Endodermal cell (in vitro differentiated cells): ENCODE results near the gene KLRK1. TPM values are rescaled to one million over a fixed set of nuclear protein-coding genes. Genes with fewer than 3 reads are reported as not detected.
A peak's percentile ranks its signal among the peaks of the same experiment; 100 is the strongest.
"Not testable (repeated sequence)": the region's sequence is repeated elsewhere in the genome, so short reads cannot be mapped to it uniquely, and the experiment has no call there.

Experiments used
- DNase-seq: peaks from one replicate; pipeline ENCODE4 v3.0.0-alpha.2; 2017
- H3K27ac ChIP-seq: 2 replicates; pipeline ENCODE4 v1.5.1; 2013; ENCODE audit warnings: mild to moderate bottlenecking, low read depth, low read length, moderate library complexity
- H3K27me3 ChIP-seq: 2 replicates; pipeline ENCODE4 v1.6.1; 2013; ENCODE audit warnings: mild to moderate bottlenecking, low read length, moderate library complexity; ENCODE audit not compliant: insufficient read depth, control insufficient read depth, poor library complexity, severe bottlenecking
- H3K36me3 ChIP-seq: 2 replicates; pipeline ENCODE4 v1.7.0; 2013; ENCODE audit warnings: mild to moderate bottlenecking, low read length, moderate library complexity; ENCODE audit not compliant: control insufficient read depth, insufficient read depth
- H3K4me1 ChIP-seq: one replicate; pipeline ENCODE4 v1.7.0; 2013; ENCODE audit warnings: low read length; ENCODE audit not compliant: control insufficient read depth, insufficient read depth
- H3K4me3 ChIP-seq: 2 replicates; pipeline ENCODE4 v1.5.1; 2013; ENCODE audit warnings: mild to moderate bottlenecking, low read length, moderate library complexity
- H3K9ac ChIP-seq: 2 replicates; pipeline ENCODE4 v1.6.1; 2013; ENCODE audit warnings: mild to moderate bottlenecking, low read length, moderate library complexity; ENCODE audit not compliant: poor library complexity, severe bottlenecking; ENCODE audit errors: extremely low read depth
- H3K9me3 ChIP-seq: 2 replicates; pipeline ENCODE4 v1.6.1; 2013; ENCODE audit warnings: mild to moderate bottlenecking, low read length, moderate library complexity; ENCODE audit not compliant: control insufficient read depth
- H3K27ac Mint-ChIP-seq: 2 replicates; pipeline ENCODE4 v1.8.0; 2020; ENCODE audit warnings: mixed read lengths
- H3K27me3 Mint-ChIP-seq: 2 replicates; pipeline ENCODE4 v1.8.0; 2021; ENCODE audit warnings: mild to moderate bottlenecking, mixed read lengths; ENCODE audit not compliant: insufficient read depth
- H3K36me3 Mint-ChIP-seq: 2 replicates; pipeline ENCODE4 v1.8.0; 2020; ENCODE audit warnings: low read depth, mixed read lengths
- H3K4me1 Mint-ChIP-seq: 2 replicates; pipeline ENCODE4 v1.8.0; 2020; ENCODE audit warnings: mixed read lengths
- H3K4me3 Mint-ChIP-seq: 2 replicates; pipeline ENCODE4 v1.8.0; 2020; ENCODE audit warnings: mild to moderate bottlenecking, moderate library complexity, mixed read lengths
- H3K9me3 Mint-ChIP-seq: 2 replicates; pipeline ENCODE4 v1.8.0; 2020; ENCODE audit warnings: mild to moderate bottlenecking, mixed read lengths
- WGBS, 2 experiments: methylation state at CpG; one replicate each; pipeline versions ENCODE4 v1.1.5 to v1.1.7; 2013; ENCODE audit warnings: missing lambda C conversion rate in 2 of 2, mixed read lengths in 1 of 2; ENCODE audit not compliant: insufficient coverage in 1 of 2, insufficient read length in 1 of 2; 5-methylcytosine and 5-hydroxymethylcytosine counted together
- long read RNA-seq, 4 experiments: library from polyadenylated mRNA in 2 of 4; library from RNA in 1 of 4; library from capped mRNA in 1 of 4; stranded (forward) in 3 of 4; unstranded in 1 of 4; transcript quantifications; one replicate each; pipeline ENCODE4 v2.0.0, GENCODE V29; 2020 to 2021; ENCODE audit warnings: inconsistent platforms in 1 of 4
- polyA plus RNA-seq, 2 experiments: library from polyadenylated mRNA; stranded (reverse); fragments of 50-300 nt; gene quantifications; one replicate each; pipeline ENCODE4 v1.2.3, GENCODE V29; 2013
- total RNA-seq, 2 donors: library from RNA; stranded (reverse); fragmentation: NEBNext Ultra II Directional in 1 of 2; extraction: Animal tissue kit (Norgen Biotek cat#: 25700) in 1 of 2; gene quantifications; 2 replicates in 1 of 2; 3 replicates in 1 of 2; pipeline ENCODE4 v1.2.1, GENCODE V29; 2021
- TF ChIP-seq, protein P1 (sequence below): fragments of 200-600 bp; sonication (generic); conservative IDR thresholded peaks from 2 replicates; pipeline ENCODE4 v1.5.0; 2021; ENCODE audit warnings: antibody characterized with exemption, mild to moderate bottlenecking

Gene KLRK1
- total RNA-seq, result under 1 TPM in 1 of 2 donors, not detected in 1; 0.24 TPM
- polyA plus RNA-seq (2013, experiment 1 of 2), result not detected
- not detected for polyA plus RNA-seq (2013, experiment 2 of 2)
- long read RNA-seq, experiment 1, result 0 reads
- long read RNA-seq, experiment 2, result 0 reads
- long read RNA-seq, experiment 3, result 0 reads
- long read RNA-seq, experiment 4, result 0 reads

DNA sequence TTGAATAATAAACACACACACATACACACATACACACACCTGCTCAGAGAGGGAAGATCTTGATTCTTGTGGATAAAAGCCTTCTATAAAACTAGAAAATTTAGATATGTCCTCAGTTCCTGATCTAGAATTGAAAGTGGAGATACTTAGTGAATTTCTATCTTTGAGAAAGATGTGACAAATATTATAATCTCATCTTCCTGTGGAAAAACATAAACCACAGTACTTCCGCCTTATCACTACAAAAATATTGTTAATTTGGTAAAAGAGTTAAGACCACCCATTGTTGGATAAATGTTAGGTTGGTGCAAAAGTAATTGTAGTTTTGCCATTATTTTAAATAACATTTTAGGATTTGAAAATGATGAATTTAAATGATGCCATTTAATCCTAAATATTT is at the start of gene KLRK1:
TSS of gene KLRK1 (minus strand) at position 138 of the 400 bp plus-strand sequence. CDS start 1,231 bp downstream, outside the sequence.
- TF ChIP-seq, protein P1, sequence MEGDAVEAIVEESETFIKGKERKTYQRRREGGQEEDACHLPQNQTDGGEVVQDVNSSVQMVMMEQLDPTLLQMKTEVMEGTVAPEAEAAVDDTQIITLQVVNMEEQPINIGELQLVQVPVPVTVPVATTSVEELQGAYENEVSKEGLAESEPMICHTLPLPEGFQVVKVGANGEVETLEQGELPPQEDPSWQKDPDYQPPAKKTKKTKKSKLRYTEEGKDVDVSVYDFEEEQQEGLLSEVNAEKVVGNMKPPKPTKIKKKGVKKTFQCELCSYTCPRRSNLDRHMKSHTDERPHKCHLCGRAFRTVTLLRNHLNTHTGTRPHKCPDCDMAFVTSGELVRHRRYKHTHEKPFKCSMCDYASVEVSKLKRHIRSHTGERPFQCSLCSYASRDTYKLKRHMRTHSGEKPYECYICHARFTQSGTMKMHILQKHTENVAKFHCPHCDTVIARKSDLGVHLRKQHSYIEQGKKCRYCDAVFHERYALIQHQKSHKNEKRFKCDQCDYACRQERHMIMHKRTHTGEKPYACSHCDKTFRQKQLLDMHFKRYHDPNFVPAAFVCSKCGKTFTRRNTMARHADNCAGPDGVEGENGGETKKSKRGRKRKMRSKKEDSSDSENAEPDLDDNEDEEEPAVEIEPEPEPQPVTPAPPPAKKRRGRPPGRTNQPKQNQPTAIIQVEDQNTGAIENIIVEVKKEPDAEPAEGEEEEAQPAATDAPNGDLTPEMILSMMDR, result no peak
- H3K27me3 Mint-ChIP-seq, result no peaks in the 10 kb centered on the region
- H3K9me3 Mint-ChIP-seq, result no peaks in the 10 kb centered on the region
- Histone ChIP-seq H3K4me3 (no peak within 1 kb of the TSS), H3K9me3 (no peaks in the 10 kb centered on the region), H3K4me1 (no peaks in the 10 kb centered on the region), H3K36me3 (no peaks in the 10 kb centered on the region), H3K9ac (no peak within 1 kb of the TSS), H3K27me3 (no peaks in the 10 kb centered on the region), H3K27ac (no peak within 1 kb of the TSS)
- H3K4me1 Mint-ChIP-seq, result no peaks in the 10 kb centered on the region
- no peak within 1 kb of the TSS for H3K4me3 Mint-ChIP-seq
- WGBS, 2 experiments, result 100% methylated on average over 1 of the region's 1 CpG; no CpG with 5 or more reads in 1 of the 2 experiments
- no peak for DNase-seq
- H3K36me3 Mint-ChIP-seq, result no peaks in the 10 kb centered on the region
- no peak within 1 kb of the TSS for H3K27ac Mint-ChIP-seq

DNA sequence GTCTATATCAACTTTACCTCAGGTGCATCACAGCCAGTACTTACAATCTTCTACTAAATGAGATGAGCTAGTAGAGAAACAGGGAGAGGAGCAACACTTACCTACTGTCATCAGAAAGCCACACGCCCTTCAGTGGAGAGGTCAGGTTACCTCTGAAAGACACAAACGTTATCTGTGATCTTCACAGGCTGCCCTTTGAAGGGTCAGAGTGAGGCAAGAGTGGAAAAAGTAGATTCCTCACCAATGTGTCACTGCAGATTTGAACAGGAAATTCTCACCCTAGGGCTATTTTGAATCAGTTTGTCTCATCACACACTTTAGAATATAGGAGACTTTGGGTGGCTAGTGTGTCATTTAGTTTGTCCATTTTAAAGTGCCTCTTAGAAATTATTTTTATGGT is 47.8 kb upstream of the KLRK1 start:
- not testable (repeated sequence) for H3K36me3 ChIP-seq, H3K9ac ChIP-seq, H3K4me1 Mint-ChIP-seq, H3K27me3 ChIP-seq, H3K36me3 Mint-ChIP-seq, H3K9me3 ChIP-seq, H3K4me3 Mint-ChIP-seq, DNase-seq, H3K27ac ChIP-seq, H3K27me3 Mint-ChIP-seq, H3K9me3 Mint-ChIP-seq, H3K4me1 ChIP-seq, H3K4me3 ChIP-seq, H3K27ac Mint-ChIP-seq
- no CpG with 5 or more reads among the region's 2 CpGs for WGBS, 2 experiments

DNA sequence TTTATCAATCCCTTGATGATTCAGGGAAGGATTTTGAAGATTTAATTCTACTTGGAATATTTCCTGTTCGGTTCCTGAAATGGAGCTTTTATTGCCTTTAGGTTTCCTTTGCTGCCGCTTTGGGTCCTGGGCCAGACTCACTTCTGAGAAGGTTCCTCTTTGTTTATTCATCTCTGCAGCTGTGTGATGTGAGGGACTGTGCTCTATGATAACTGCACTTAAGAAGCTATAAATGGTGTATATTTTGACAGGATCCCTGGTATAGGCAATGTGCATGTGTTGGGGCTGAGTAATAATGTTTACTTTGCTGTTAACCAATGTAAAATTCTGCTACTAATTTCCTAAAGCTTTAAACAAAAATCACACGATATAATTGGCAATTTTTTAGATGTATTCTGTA is 46.0 kb upstream of the KLRK1 start, which contains the start of gene KLRC2:
TSS of gene KLRC2 (minus strand) at position 195 of the 400 bp plus-strand sequence. CDS start at position 171, 24 bp downstream.
- WGBS, 2 experiments, result 83% methylated on average over 2 of the region's 3 CpGs; no CpG with 5 or more reads in 1 of the 2 experiments
- DNase-seq, result not testable (repeated sequence)

DNA sequence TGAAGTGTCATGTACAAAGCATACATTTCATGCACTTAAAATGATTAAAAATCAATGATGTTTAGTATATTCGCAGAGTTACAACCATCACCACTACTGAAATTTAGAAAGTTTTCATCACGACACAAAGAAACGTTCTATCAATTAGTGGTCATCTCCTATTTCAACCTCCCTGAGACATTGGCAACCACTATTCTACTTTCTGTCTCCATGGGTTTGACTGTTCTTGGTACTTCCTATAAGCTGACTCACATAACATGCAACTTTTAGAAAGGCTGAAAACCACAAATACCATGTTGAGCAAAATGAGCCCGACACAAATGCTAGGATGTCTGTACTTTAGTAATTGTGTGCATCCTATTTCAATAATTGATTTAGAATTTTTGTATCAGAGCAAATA is 40.8 kb upstream of the KLRK1 start:
- not testable (repeated sequence) for H3K4me1 ChIP-seq, H3K4me1 Mint-ChIP-seq, H3K4me3 Mint-ChIP-seq, H3K9me3 ChIP-seq, H3K4me3 ChIP-seq, H3K9ac ChIP-seq, H3K36me3 Mint-ChIP-seq, H3K27ac Mint-ChIP-seq, DNase-seq, H3K36me3 ChIP-seq, H3K27me3 Mint-ChIP-seq, H3K27me3 ChIP-seq, H3K9me3 Mint-ChIP-seq, H3K27ac ChIP-seq
- 88% methylated on average over 2 of the region's 4 CpGs; no CpG with 5 or more reads in 1 of the 2 experiments for WGBS, 2 experiments

More for the DNA sequence above, 46.0 kb upstream of the KLRK1 start, which contains the start of gene KLRC2:
- not testable (repeated sequence) for H3K27me3 Mint-ChIP-seq, H3K9ac ChIP-seq, H3K4me3 ChIP-seq, H3K36me3 ChIP-seq, H3K9me3 ChIP-seq, H3K27ac ChIP-seq, H3K4me1 ChIP-seq, H3K27ac Mint-ChIP-seq, H3K9me3 Mint-ChIP-seq, H3K4me1 Mint-ChIP-seq, H3K4me3 Mint-ChIP-seq, H3K27me3 ChIP-seq, H3K36me3 Mint-ChIP-seq

DNA sequence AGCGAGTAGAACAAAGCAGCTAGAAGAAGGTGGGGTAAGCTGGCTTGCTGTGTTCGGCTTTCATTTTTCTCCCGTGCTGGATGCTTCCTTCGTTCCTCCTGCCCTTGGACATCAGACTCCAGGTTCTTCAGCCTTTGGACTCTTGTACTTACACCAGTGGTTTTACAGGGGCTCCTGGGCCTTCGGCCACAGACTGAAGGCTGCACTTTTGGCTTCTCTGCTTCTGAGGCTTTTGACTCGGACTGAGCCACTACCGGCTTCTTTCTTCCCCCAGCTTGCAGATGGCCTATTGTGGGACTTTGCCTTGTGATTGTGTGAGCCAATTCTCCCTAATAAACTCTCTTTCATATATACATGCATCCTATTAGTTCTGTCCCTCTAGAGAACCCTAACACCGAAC is 36.1 kb upstream of the KLRK1 start:
- 89 to 100% methylated on average over 5 to 6 of the region's 8 CpGs for WGBS, 2 experiments
- H3K4me1 ChIP-seq, H3K27me3 Mint-ChIP-seq, H3K36me3 Mint-ChIP-seq, H3K4me3 ChIP-seq, H3K9me3 ChIP-seq, H3K9ac ChIP-seq, H3K4me3 Mint-ChIP-seq, H3K36me3 ChIP-seq, DNase-seq, H3K27ac ChIP-seq, H3K9me3 Mint-ChIP-seq, H3K27me3 ChIP-seq, H3K4me1 Mint-ChIP-seq: not testable (repeated sequence)
- peak overlapping the region; percentile 52 for H3K27ac Mint-ChIP-seq

DNA sequence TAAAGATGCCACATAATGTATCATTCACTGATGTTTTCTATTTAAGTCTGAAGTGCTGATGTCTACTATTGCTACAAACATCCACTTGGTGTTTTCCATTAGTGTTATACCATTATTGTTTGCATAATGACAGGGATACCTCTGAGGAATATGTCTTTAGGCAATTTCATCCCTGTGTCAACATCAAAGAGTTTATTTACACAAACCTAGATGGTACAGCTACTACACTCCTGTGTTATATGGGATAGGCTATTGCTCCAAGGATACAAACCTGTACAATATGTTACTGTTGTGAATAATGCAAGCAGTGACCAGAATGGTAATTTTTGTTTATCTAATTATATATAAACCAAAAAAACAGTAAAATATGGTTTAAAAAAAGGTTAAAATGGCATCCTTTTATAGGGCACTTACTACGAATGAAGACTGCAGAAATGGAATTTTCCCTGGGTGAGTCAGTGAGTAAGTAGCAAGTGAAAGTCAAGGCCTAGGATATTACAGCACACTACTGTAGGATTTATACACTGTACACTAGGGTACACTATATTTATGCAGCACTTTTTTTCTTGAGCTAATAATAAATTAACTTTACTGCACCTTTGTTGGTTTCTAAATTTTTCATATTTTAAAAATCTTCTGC is 34.5 kb upstream of the KLRK1 start:
- H3K27ac ChIP-seq, H3K9me3 ChIP-seq, H3K27me3 ChIP-seq, H3K4me1 Mint-ChIP-seq, H3K4me1 ChIP-seq, H3K27ac Mint-ChIP-seq, H3K4me3 Mint-ChIP-seq, H3K36me3 ChIP-seq, H3K27me3 Mint-ChIP-seq, H3K4me3 ChIP-seq, H3K9ac ChIP-seq, H3K9me3 Mint-ChIP-seq, DNase-seq, H3K36me3 Mint-ChIP-seq: not testable (repeated sequence)
- no CpG with 5 or more reads among the region's 1 CpG for WGBS, 2 experiments
